Immature natural killer cell (primary cell): ENCODE data around the gene CIROP. TPM values are rescaled to one million over a fixed set of nuclear protein-coding genes. Genes with fewer than 3 reads are reported as not detected.

Experiments
- DNase-seq, 3 donors: peaks; one replicate each; pipeline ENCODE4 v3.0.0; 2022; ENCODE audit warnings: mixed read lengths in 1 of 3
- H3K27ac Mint-ChIP-seq, 6 donors: one replicate each; pipeline ENCODE4 v1.8.0; 2020; ENCODE audit warnings: mixed read lengths in 6 of 6, mild to moderate bottlenecking in 5 of 6, inconsistent platforms in 4 of 6, moderate library complexity in 3 of 6
- H3K27me3 Mint-ChIP-seq, 3 donors: one replicate each; pipeline ENCODE4 v1.8.0; 2020 to 2021; ENCODE audit warnings: low read depth in 3 of 3, mild to moderate bottlenecking in 3 of 3, mixed read lengths in 3 of 3, moderate library complexity in 3 of 3, inconsistent platforms in 1 of 3
- H3K36me3 Mint-ChIP-seq, 3 donors: one replicate each; pipeline ENCODE4 v1.8.0; 2020; ENCODE audit warnings: mixed read lengths in 3 of 3, inconsistent platforms in 2 of 3, mild to moderate bottlenecking in 2 of 3
- H3K4me1 Mint-ChIP-seq, 2 donors: one replicate each; pipeline ENCODE4 v1.8.0; 2020; ENCODE audit warnings: inconsistent platforms in 2 of 2, mild to moderate bottlenecking in 2 of 2, mixed read lengths in 2 of 2, moderate library complexity in 1 of 2
- H3K4me3 Mint-ChIP-seq, 5 donors: one replicate each; pipeline ENCODE4 v1.8.0; 2020; ENCODE audit warnings: mild to moderate bottlenecking in 5 of 5, mixed read lengths in 5 of 5, inconsistent platforms in 3 of 5, moderate library complexity in 3 of 5
- H3K9me3 Mint-ChIP-seq, 6 donors: one replicate each; pipeline ENCODE4 v1.8.0; 2020; ENCODE audit warnings: mild to moderate bottlenecking in 6 of 6, mixed read lengths in 6 of 6, inconsistent platforms in 4 of 6, moderate library complexity in 3 of 6
- polyA plus RNA-seq, 3 donors: library from polyadenylated mRNA; unstranded; fragments of 300-500 nt; fragmentation: Illumina TruSeq; gene quantifications; one replicate each; pipeline ENCODE4 v1.2.3, GENCODE V29; 2021

The CIROP gene
- polyA plus RNA-seq, 3 donors from 2014 or later = not detected

- H3K27ac Mint-ChIP-seq = no peak overlapping the region
- peaks cover 2 to 7% of the 10 kb centered on the region in 2 donors for H3K4me1 Mint-ChIP-seq
Observed at GRCh38 chr14:23103581-23103980, 1.2 kb downstream of the CIROP start.

GRCh38 chr14:23102801-23103200 lies 2.0 kb downstream of the CIROP start:
- Mint-ChIP-seq H3K4me1 (peaks cover 2 to 7% of the 10 kb centered on the region in 2 donors), H3K4me3 (no peak overlapping the region), H3K27ac (no peak overlapping the region), H3K36me3 (peaks cover 0 to 6% (median 6%) of the 10 kb centered on the region in 3 donors), H3K27me3 (peaks cover 0 to 3% (median 3%) of the 10 kb centered on the region in 3 donors), H3K9me3 (no peaks in the 10 kb centered on the region)
- no peak for DNase-seq

More at GRCh38 chr14:23103581-23103980, 1.2 kb downstream of the CIROP start:
- Mint-ChIP-seq H3K9me3 (no peaks in the 10 kb centered on the region), H3K4me3 (no peak overlapping the region), H3K27me3 (peaks cover 0 to 3% (median 3%) of the 10 kb centered on the region in 3 donors), H3K36me3 (peaks cover 0 to 6% (median 6%) of the 10 kb centered on the region in 3 donors)
- no peak for DNase-seq

- Mint-ChIP-seq H3K27ac (no peak overlapping the region), H3K4me3 (no peak overlapping the region), H3K4me1 (peaks cover 2 to 7% of the 10 kb centered on the region in 2 donors), H3K27me3 (peaks cover 0 to 3% (median 3%) of the 10 kb centered on the region in 3 donors), H3K9me3 (no peaks in the 10 kb centered on the region), H3K36me3 (peaks cover 0 to 13% (median 8%) of the 10 kb centered on the region in 3 donors)
- no peak for DNase-seq
Observed at GRCh38 chr14:23101986-23102625, 2.7 kb downstream of the CIROP start.

GRCh38 chr14:23101213-23101970 lies 3.4 kb downstream of the CIROP start:
- H3K36me3 Mint-ChIP-seq = peaks cover 0 to 15% (median 9%) of the 10 kb centered on the region in 3 donors
- no peaks in the 10 kb centered on the region for H3K9me3 Mint-ChIP-seq
- H3K27me3 Mint-ChIP-seq = peaks cover 0 to 3% (median under 1%) of the 10 kb centered on the region in 3 donors
- peaks cover 2 to 7% of the 10 kb centered on the region in 2 donors for H3K4me1 Mint-ChIP-seq
- no peak overlapping the region for H3K4me3 Mint-ChIP-seq
- H3K27ac Mint-ChIP-seq = peak overlapping the region in 1 of 6 donors; percentile 40
- no peak for DNase-seq

- no peak for DNase-seq
- Mint-ChIP-seq H3K36me3 (peaks cover 0 to 15% (median 9%) of the 10 kb centered on the region in 3 donors), H3K27ac (peak overlapping the region in 2 of 6 donors; percentile 10 to 37), H3K9me3 (no peaks in the 10 kb centered on the region), H3K4me1 (peaks cover 2 to 7% of the 10 kb centered on the region in 2 donors), H3K27me3 (peaks cover 0 to 3% (median 0%) of the 10 kb centered on the region in 3 donors), H3K4me3 (no peak overlapping the region)
Observed at GRCh38 chr14:23099212-23099861, 5.5 kb downstream of the CIROP start.

GRCh38 chr14:23097786-23098185 lies 7.0 kb downstream of the CIROP start:
- no peak for DNase-seq
- H3K4me3 Mint-ChIP-seq = peak overlapping the region in 3 of 5 donors; percentile 1 to 68 (median 59)
- peak overlapping the region in 4 of 6 donors; percentile 54 to 86 (median 70) for H3K27ac Mint-ChIP-seq
- peaks cover 0 to 2% (median 0%) of the 10 kb centered on the region in 3 donors for H3K27me3 Mint-ChIP-seq
- peaks cover 2 to 7% of the 10 kb centered on the region in 2 donors for H3K4me1 Mint-ChIP-seq
- H3K9me3 Mint-ChIP-seq = no peaks in the 10 kb centered on the region
- peaks cover 0 to 15% (median 9%) of the 10 kb centered on the region in 3 donors for H3K36me3 Mint-ChIP-seq

GRCh38 chr14:23095196-23096108 lies 9.3 kb downstream of the CIROP start, which contains the start of gene C14orf119:
Gene C14orf119 (plus strand): TSS chr14:23095505. CDS start chr14:23097659, 2,154 bp downstream.
- peak; percentile 100 for DNase-seq
- Mint-ChIP-seq H3K27ac (no peak within 1 kb of the TSS), H3K27me3 (no peaks in the 10 kb centered on the region), H3K36me3 (peaks cover 8 to 19% (median 16%) of the 10 kb centered on the region in 3 donors), H3K9me3 (no peaks in the 10 kb centered on the region), H3K4me1 (peaks cover 9 to 11% of the 10 kb centered on the region in 2 donors), H3K4me3 (no peak within 1 kb of the TSS)

GRCh38 chr14:23094666-23095195 lies 10.1 kb downstream of the CIROP start, which contains the start of gene ACIN1:
Gene ACIN1 (minus strand): TSS chr14:23095136. CDS start chr14:23095112, 24 bp downstream.
- Mint-ChIP-seq H3K36me3 (peaks cover 15 to 23% (median 22%) of the 10 kb centered on the region in 3 donors), H3K27me3 (no peaks in the 10 kb centered on the region), H3K4me3 (no peak within 1 kb of the TSS), H3K4me1 (peaks cover 11 to 18% of the 10 kb centered on the region in 2 donors), H3K9me3 (no peaks in the 10 kb centered on the region), H3K27ac (no peak within 1 kb of the TSS)
- DNase-seq = no peak

- H3K27ac Mint-ChIP-seq = no peak overlapping the region
- DNase-seq = no peak
- H3K9me3 Mint-ChIP-seq = no peaks in the 10 kb centered on the region
- no peak overlapping the region for H3K4me3 Mint-ChIP-seq
- H3K36me3 Mint-ChIP-seq = peaks cover 21 to 27% (median 26%) of the 10 kb centered on the region in 3 donors
- no peaks in the 10 kb centered on the region for H3K27me3 Mint-ChIP-seq
- H3K4me1 Mint-ChIP-seq = peaks cover 10 to 21% of the 10 kb centered on the region in 2 donors
Observed at GRCh38 chr14:23093991-23094665, 10.7 kb downstream of the CIROP start.

GRCh38 chr14:23093526-23093925 lies 11.3 kb downstream of the CIROP start:
- peaks cover 21 to 25% (median 22%) of the 10 kb centered on the region in 3 donors for H3K36me3 Mint-ChIP-seq
- H3K9me3 Mint-ChIP-seq = no peaks in the 10 kb centered on the region
- H3K27me3 Mint-ChIP-seq = no peaks in the 10 kb centered on the region
- peak overlapping the region in 3 of 6 donors; percentile 6 to 17 (median 10) for H3K27ac Mint-ChIP-seq
- H3K4me3 Mint-ChIP-seq = peak overlapping the region in 2 of 5 donors; percentile 29 to 54
- peaks cover 9 to 17% of the 10 kb centered on the region in 2 donors for H3K4me1 Mint-ChIP-seq
- no peak for DNase-seq

GRCh38 chr14:23093104-23093503 lies 11.7 kb downstream of the CIROP start:
- H3K9me3 Mint-ChIP-seq = no peaks in the 10 kb centered on the region
- H3K36me3 Mint-ChIP-seq = peaks cover 21 to 25% (median 22%) of the 10 kb centered on the region in 3 donors
- peaks cover 9 to 19% of the 10 kb centered on the region in 2 donors for H3K4me1 Mint-ChIP-seq
- no peak for DNase-seq
- H3K27me3 Mint-ChIP-seq = no peaks in the 10 kb centered on the region
- H3K27ac Mint-ChIP-seq = peak overlapping the region in 4 of 6 donors; percentile 6 to 35 (median 18)
- peak overlapping the region in 3 of 5 donors; percentile 25 to 54 (median 29) for H3K4me3 Mint-ChIP-seq
